ENCODE measurements around the gene CLIP2.

CLIP2 gene

DNA sequence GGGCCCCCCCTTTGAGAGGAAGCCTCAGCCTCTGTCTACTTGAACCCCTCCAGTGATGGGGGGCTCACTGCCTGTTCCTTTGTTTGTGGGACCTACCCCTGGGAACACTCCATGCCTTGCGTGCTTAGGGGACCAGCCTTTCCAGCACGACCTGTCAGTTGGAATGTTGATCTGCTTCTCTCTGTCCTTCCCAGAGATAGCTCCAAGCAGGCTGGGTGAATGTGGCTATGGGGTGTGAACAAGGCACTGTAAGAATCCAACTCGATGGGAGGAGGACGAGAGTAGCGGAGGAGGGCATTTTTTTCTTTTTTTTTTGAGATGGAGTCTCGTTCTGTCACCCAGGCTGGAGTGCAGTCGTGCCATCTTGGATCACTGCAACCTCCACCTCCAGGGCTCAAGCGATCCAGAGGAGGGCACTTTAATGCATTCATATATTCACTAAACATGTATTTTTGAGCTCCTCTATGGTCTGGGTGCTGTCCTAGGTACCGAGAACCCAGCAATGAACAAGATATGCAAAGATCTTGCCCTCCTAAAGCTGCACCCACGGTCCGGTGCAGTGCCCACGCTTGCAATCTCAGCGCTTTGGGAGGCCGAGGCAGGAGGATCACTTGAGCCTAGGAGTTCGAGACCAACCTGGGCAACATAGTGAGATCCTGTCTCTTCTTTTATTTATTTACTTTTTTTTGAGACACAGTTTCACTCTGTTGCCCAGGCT, 8.5 kb downstream of the CLIP2 start (continued):
- no peak for TF ChIP-seq ESRRG (CRISPR knock-in tag; IDR thresholded peaks at IDR 0.05)
- TF ChIP-seq, protein P1, sequence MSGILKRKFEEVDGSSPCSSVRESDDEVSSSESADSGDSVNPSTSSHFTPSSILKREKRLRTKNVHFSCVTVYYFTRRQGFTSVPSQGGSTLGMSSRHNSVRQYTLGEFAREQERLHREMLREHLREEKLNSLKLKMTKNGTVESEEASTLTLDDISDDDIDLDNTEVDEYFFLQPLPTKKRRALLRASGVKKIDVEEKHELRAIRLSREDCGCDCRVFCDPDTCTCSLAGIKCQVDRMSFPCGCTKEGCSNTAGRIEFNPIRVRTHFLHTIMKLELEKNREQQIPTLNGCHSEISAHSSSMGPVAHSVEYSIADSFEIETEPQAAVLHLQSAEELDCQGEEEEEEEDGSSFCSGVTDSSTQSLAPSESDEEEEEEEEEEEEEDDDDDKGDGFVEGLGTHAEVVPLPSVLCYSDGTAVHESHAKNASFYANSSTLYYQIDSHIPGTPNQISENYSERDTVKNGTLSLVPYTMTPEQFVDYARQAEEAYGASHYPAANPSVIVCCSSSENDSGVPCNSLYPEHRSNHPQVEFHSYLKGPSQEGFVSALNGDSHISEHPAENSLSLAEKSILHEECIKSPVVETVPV (CRISPR knock-in tag; IDR thresholded peaks at IDR 0.05): no peak
- TF ChIP-seq, protein P2, sequence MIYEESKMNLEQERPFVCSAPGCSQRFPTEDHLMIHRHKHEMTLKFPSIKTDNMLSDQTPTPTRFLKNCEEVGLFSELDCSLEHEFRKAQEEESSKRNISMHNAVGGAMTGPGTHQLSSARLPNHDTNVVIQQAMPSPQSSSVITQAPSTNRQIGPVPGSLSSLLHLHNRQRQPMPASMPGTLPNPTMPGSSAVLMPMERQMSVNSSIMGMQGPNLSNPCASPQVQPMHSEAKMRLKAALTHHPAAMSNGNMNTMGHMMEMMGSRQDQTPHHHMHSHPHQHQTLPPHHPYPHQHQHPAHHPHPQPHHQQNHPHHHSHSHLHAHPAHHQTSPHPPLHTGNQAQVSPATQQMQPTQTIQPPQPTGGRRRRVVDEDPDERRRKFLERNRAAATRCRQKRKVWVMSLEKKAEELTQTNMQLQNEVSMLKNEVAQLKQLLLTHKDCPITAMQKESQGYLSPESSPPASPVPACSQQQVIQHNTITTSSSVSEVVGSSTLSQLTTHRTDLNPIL (CRISPR knock-in tag; IDR thresholded peaks at IDR 0.05; ENCODE audit: low read depth): no peak

- TF ChIP-seq CSDC2 (CRISPR knock-in tag; IDR thresholded peaks at IDR 0.05) (no peak), GLIS3 (CRISPR knock-in tag; IDR thresholded peaks at IDR 0.05) (no peak), SNAI2 (CRISPR knock-in tag; IDR thresholded peaks at IDR 0.05) (no peak), ZC3H10 (CRISPR knock-in tag; IDR thresholded peaks at IDR 0.05) (no peak), OSR1 (CRISPR knock-in tag; IDR thresholded peaks at IDR 0.05) (no peak), ZFP3 (CRISPR knock-in tag; IDR thresholded peaks at IDR 0.05) (no peak), ESRRG (CRISPR knock-in tag; IDR thresholded peaks at IDR 0.05) (no peak), ZFP30 (CRISPR knock-in tag; IDR thresholded peaks at IDR 0.05) (no peak)
- TF ChIP-seq, protein P3, sequence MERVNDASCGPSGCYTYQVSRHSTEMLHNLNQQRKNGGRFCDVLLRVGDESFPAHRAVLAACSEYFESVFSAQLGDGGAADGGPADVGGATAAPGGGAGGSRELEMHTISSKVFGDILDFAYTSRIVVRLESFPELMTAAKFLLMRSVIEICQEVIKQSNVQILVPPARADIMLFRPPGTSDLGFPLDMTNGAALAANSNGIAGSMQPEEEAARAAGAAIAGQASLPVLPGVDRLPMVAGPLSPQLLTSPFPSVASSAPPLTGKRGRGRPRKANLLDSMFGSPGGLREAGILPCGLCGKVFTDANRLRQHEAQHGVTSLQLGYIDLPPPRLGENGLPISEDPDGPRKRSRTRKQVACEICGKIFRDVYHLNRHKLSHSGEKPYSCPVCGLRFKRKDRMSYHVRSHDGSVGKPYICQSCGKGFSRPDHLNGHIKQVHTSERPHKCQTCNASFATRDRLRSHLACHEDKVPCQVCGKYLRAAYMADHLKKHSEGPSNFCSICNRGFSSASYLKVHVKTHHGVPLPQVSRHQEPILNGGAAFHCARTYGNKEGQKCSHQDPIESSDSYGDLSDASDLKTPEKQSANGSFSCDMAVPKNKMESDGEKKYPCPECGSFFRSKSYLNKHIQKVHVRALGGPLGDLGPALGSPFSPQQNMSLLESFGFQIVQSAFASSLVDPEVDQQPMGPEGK (CRISPR knock-in tag; IDR thresholded peaks at IDR 0.05; ENCODE audit: borderline replicate concordance): no peak
- no peak for ATAC-seq
Observed at GRCh38 chr7:74299401-74299800, 10.2 kb downstream of the CLIP2 start.

DNA sequence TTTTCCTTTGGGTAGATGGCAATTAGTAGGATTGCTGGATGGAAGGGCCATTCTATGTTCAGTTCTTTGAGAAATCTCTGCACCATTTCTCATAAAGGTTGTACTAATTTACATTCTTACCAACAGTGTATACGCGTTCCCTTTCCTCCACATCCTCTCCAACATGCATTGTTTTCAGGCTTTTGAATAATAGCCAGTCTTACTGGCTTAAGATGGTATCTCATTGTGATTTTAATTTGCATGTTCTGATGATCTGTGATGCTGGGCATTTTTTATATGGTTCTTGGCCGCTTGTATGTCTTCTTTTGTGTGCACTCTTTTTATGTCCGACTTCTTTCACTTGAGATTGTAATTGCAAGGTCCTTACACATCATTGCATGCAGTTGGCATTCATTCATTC, 11.7 kb downstream of the CLIP2 start:
- ATAC-seq: no peak
- TF ChIP-seq RARB (CRISPR knock-in tag; IDR thresholded peaks at IDR 0.05) (no peak), PPARA (CRISPR knock-in tag; IDR thresholded peaks at IDR 0.05; ENCODE audit: borderline replicate concordance) (no peak), ZNF70 (CRISPR knock-in tag; IDR thresholded peaks at IDR 0.05) (no peak), BACH2 (CRISPR knock-in tag; IDR thresholded peaks at IDR 0.05; ENCODE audit: borderline replicate concordance) (no peak), SNAI2 (CRISPR knock-in tag; IDR thresholded peaks at IDR 0.05) (no peak), TCF4 (CRISPR knock-in tag; IDR thresholded peaks at IDR 0.05; ENCODE audit: borderline replicate concordance) (no peak), ZNF8 (CRISPR knock-in tag; IDR thresholded peaks at IDR 0.05) (no peak), ARNTL (CRISPR knock-in tag; IDR thresholded peaks at IDR 0.05; ENCODE audit: borderline replicate concordance, low read depth) (no peak), ZNF565 (CRISPR knock-in tag; conservative IDR thresholded peaks at IDR 0.05; ENCODE audit: low read depth) (no peak), GLIS3 (CRISPR knock-in tag; IDR thresholded peaks at IDR 0.05) (no peak), CSDC2 (CRISPR knock-in tag; IDR thresholded peaks at IDR 0.05) (no peak), ISL1 (CRISPR knock-in tag; IDR thresholded peaks at IDR 0.05) (no peak), ZFP30 (CRISPR knock-in tag; IDR thresholded peaks at IDR 0.05) (no peak)
- TF ChIP-seq, protein P3 (CRISPR knock-in tag; IDR thresholded peaks at IDR 0.05; ENCODE audit: borderline replicate concordance): no peak
- TF ChIP-seq, protein P4, sequence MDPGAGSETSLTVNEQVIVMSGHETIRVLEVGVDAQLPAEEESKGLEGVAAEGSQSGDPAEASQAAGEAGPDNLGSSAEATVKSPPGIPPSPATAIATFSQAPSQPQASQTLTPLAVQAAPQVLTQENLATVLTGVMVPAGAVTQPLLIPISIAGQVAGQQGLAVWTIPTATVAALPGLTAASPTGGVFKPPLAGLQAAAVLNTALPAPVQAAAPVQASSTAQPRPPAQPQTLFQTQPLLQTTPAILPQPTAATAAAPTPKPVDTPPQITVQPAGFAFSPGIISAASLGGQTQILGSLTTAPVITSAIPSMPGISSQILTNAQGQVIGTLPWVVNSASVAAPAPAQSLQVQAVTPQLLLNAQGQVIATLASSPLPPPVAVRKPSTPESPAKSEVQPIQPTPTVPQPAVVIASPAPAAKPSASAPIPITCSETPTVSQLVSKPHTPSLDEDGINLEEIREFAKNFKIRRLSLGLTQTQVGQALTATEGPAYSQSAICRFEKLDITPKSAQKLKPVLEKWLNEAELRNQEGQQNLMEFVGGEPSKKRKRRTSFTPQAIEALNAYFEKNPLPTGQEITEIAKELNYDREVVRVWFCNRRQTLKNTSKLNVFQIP (CRISPR knock-in tag; IDR thresholded peaks at IDR 0.05; ENCODE audit: borderline replicate concordance, low read depth): no peak

All from SK-N-SH treated with all-trans-retinoic acid at 6 μM for 48 hours (cell line).